ENCODE data around the gene C16orf74. TPM values are rescaled to one million over a fixed set of nuclear protein-coding genes. Genes with fewer than 3 reads are reported as not detected.
A peak's percentile ranks its signal among the peaks of the same experiment; 100 is the strongest.

C16orf74 gene
- total and polyA plus RNA-seq, 8 donors, result 1.1 to 24.9 (median 4.6) TPM; not detected in 3

DNA sequence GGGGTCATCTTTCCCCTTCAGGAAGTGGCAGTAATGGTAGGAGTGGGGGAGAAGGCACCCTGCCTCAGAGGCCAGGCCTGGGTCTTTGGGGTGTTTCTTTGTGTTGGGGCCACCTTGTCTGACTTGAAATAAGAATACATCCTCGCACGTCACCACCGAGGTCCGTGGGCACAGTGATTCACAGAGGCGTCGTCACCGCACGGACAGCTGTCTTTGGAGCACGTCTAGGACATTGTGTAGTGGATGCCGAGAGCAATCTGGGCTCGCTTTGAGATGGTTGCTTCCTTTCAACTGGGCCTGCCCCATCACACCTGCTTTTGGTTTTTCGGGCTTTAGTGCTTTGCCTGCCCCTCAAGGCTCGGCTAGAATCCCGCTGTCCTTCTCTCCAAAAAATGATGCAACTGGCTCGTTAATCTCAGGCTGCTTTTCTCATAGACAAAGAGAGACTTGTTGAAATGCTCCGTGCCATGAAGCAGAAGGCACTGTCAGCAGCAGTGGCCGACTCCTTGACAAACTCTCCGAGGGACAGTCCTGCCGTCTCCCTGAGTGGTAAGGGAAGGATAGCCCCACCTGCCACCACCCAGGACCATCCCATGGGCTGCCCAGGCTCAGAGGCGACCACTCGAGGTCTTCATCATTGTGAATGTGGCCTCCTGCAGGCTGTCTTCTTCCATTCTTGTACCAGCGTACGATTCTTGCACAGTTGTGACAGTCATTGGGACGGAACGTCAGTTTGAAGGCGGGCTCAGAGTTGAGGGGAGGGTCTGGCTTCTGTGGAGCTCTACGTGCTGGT, 86.1 kb downstream of the C16orf74 start:
- Histone ChIP-seq H3K4me3 (no peak overlapping the region), H3K36me3 (peaks cover 96 to 100% (median 100%) of the 10 kb centered on the region in 4 donors), H3K27ac (peak overlapping the region in 1 of 5 donors; percentile 36), H3K4me1 (peaks cover 0 to 20% (median 7%) of the 10 kb centered on the region in 4 donors), H3K27me3 (no peaks in the 10 kb centered on the region), H3K9me3 (no peaks in the 10 kb centered on the region)
- TF ChIP-seq POLR2AphosphoS5 (IDR thresholded peaks at IDR 0.05), result no peak
- DNase-seq, result no peak
- intact Hi-C loops (cut with DNase I; ENCODE audit: low total_unique reads), result no loop called here
- 91 to 94% (median 94%) methylated on average over 23 to 27 of the region's 27 CpGs for WGBS, 5 donors

DNA sequence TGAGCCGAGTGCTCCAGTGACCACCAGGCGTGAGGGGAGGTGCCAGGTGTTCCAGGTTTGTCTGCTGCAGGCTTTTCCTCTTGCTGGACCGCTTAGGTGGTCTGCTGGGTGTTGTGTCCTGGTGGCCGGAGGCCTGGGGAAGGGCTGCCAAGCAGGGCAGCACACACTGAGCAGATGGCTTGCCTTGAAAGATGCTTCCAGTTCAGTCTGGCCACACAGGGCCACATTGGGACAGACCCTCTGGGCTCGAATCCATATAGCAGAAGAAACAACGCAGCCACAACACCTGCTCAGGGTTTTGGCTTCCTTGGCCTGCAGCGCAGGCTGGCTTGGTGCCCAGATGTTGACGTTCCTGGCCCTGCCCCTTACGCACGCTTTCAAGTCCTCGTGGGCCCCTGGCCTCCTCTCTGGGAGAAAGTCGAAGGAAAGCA, 87.0 kb downstream of the C16orf74 start:
- DNase-seq, result peak; percentile 78 to 82
- intact Hi-C loops (cut with DNase I; ENCODE audit: low total_unique reads), result no loop called here
- TF ChIP-seq EP300 (IDR thresholded peaks at IDR 0.05), result no peak
- no peak for TF ChIP-seq POLR2AphosphoS5 (IDR thresholded peaks at IDR 0.05)
- TF ChIP-seq, protein P1, sequence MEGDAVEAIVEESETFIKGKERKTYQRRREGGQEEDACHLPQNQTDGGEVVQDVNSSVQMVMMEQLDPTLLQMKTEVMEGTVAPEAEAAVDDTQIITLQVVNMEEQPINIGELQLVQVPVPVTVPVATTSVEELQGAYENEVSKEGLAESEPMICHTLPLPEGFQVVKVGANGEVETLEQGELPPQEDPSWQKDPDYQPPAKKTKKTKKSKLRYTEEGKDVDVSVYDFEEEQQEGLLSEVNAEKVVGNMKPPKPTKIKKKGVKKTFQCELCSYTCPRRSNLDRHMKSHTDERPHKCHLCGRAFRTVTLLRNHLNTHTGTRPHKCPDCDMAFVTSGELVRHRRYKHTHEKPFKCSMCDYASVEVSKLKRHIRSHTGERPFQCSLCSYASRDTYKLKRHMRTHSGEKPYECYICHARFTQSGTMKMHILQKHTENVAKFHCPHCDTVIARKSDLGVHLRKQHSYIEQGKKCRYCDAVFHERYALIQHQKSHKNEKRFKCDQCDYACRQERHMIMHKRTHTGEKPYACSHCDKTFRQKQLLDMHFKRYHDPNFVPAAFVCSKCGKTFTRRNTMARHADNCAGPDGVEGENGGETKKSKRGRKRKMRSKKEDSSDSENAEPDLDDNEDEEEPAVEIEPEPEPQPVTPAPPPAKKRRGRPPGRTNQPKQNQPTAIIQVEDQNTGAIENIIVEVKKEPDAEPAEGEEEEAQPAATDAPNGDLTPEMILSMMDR (IDR thresholded peaks at IDR 0.05), result no peak
- TF ChIP-seq POLR2A (IDR thresholded peaks at IDR 0.05), result no peak
- Histone ChIP-seq H3K27ac (peak overlapping the region in 1 of 5 donors; percentile 49), H3K36me3 (peaks cover 96 to 100% (median 100%) of the 10 kb centered on the region in 4 donors), H3K27me3 (no peaks in the 10 kb centered on the region), H3K9me3 (no peaks in the 10 kb centered on the region), H3K4me1 (peaks cover 0 to 26% (median 11%) of the 10 kb centered on the region in 4 donors), H3K4me3 (no peak overlapping the region)
- WGBS, 5 donors, result 33 to 57% (median 48%) methylated on average over 10 to 12 of the region's 12 CpGs

DNA sequence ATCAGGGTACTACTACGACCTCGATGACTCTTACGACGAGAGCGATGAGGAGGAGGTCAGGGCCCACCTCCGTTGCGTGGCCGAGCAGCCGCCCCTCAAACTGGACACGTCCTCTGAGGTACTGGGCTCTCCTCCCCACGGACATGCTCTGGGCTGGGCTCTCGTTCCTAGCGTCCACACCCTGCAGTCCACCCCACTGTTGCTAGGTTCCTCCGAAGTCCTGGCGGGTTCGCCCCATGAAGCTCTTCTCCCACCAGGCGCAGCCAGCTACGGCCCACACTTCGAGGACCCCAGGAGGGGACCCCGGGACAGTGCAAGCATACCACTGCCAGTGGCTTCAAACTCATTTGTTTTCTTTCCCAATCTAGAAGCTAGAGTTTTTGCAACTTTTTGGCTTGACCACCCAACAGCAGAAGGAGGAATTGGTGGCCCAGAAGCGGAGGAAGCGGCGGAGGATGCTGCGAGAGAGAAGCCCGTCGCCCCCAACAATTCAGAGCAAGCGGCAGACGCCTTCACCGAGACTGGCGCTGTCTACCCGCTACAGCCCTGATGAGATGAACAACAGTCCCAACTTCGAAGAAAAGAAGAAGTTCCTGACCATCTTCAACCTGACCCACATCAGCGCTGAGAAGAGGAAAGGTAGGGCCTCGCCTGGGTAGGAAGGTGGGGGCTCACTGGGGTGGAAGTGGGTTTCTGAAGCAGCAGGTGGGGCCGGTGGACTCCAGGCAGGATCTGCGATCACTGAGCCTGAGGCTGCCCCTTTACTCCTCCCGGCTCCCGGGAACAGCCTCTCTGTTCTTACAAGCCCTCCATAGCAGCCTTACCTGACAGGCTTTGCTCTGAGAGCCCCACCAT, 87.7 kb downstream of the C16orf74 start:
- WGBS, 5 donors, result 89 to 93% (median 92%) methylated on average over 32 to 38 of the region's 38 CpGs
- intact Hi-C loops (cut with DNase I; ENCODE audit: low total_unique reads), result no loop called here
- Histone ChIP-seq H3K36me3 (peaks cover 96 to 100% (median 100%) of the 10 kb centered on the region in 4 donors), H3K9me3 (no peaks in the 10 kb centered on the region), H3K27me3 (no peaks in the 10 kb centered on the region), H3K27ac (peak overlapping the region in 1 of 5 donors; percentile 49), H3K4me1 (peaks cover 0 to 28% (median 13%) of the 10 kb centered on the region in 4 donors), H3K4me3 (no peak overlapping the region)
- DNase-seq, result no peak
- TF ChIP-seq POLR2AphosphoS5 (IDR thresholded peaks at IDR 0.05), result no peak
- TF ChIP-seq, protein P1 (IDR thresholded peaks at IDR 0.05), result no peak
- TF ChIP-seq POLR2A (IDR thresholded peaks at IDR 0.05), result no peak
- TF ChIP-seq EP300 (IDR thresholded peaks at IDR 0.05), result no peak

DNA sequence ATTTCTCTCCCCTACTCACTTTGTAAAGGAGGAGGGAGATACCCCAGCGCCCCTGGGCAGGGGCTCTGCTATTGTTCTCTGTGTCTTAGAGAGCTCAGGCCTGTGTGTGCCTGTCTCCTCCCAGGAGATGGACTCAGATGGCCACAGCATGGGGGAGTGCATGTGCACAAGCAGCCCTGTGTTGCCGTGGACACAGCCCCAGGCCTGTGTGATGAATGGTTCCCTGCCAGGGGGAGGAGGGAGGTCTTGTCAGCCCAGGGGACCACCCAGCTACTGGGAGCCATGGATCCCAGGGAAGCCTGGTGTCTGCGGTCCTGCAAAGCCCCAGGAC, 88.4 kb downstream of the C16orf74 start:
- 72 to 89% (median 82%) methylated on average over 3 of the region's 3 CpGs for WGBS, 5 donors
- intact Hi-C loops (cut with DNase I; ENCODE audit: low total_unique reads), result no loop called here
- peaks cover 96 to 100% (median 100%) of the 10 kb centered on the region in 4 donors for H3K36me3 ChIP-seq

More for the DNA sequence above, 88.4 kb downstream of the C16orf74 start:
- no peaks in the 10 kb centered on the region for H3K9me3 ChIP-seq
- TF ChIP-seq POLR2A (IDR thresholded peaks at IDR 0.05) (no peak), POLR2AphosphoS5 (IDR thresholded peaks at IDR 0.05) (no peak), EP300 (IDR thresholded peaks at IDR 0.05) (no peak)
- TF ChIP-seq, protein P1 (IDR thresholded peaks at IDR 0.05), result no peak
- H3K27me3 ChIP-seq, result no peaks in the 10 kb centered on the region
- no peak overlapping the region for H3K4me3 ChIP-seq
- peak in 1 of 2 donors; percentile 58 for DNase-seq
- no peak overlapping the region for H3K27ac ChIP-seq
- peaks cover 0 to 28% (median 13%) of the 10 kb centered on the region in 4 donors for H3K4me1 ChIP-seq
